CD1c-positive myeloid dendritic cell (primary cell): ENCODE results near the gene TMEM234.

Experiments
- DNase-seq: peaks from one replicate; pipeline ENCODE4 v3.0.0-alpha.2; 2016; ENCODE audit errors: extremely low spot score

Gene TMEM234

GRCh38 chr1:32179193-32179442 lies 43.0 kb downstream of the TMEM234 start:
- DNase-seq: no peak

- DNase-seq: no peak
Observed at GRCh38 chr1:32178380-32179192, 43.6 kb downstream of the TMEM234 start.

- DNase-seq: no peak
Observed at GRCh38 chr1:32172621-32173245, 49.4 kb downstream of the TMEM234 start.

GRCh38 chr1:32170991-32171390 lies 51.2 kb downstream of the TMEM234 start:
- no peak for DNase-seq
